Measurements from ENCODE around the gene CEP104.

The CEP104 gene

DNA sequence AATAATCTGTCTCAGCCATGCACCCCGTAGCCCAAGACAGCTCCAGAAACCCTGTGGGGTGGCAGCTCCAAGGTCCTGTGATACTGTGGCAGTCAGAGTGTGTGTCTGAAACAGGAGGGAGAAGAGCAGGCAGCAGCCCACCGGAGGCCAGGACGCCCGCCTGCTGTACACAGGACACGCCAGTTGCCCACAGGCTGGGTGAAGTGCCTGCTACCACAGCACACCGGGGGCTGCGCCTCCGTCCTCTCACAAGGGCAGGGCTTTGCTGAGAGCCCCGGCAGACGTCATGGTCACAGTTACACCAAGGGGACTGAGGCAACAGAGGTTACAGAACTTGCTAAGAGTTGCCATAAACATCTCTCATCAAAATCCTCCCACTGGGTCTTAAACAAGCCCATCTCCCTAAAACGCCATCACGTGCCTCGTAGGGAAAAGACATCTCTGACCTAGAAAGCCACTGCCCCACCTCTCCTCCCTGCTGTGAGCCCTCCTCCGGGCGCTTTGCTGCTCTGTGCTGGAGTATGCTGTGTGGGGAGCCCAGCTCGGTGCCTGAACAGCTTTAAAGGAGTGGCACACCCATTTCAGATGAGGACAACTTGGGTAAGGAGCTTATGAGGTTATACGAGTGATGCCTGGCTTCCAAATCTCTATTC, 37.7 kb upstream of the CEP104 start:
- H3K4me3 ChIP-seq (ENCODE audit: insufficient read depth, low read depth, low read length, poor library complexity, severe bottlenecking) = no peak overlapping the region
- H3K36me3 ChIP-seq (ENCODE audit: control insufficient read depth, insufficient read depth, low read length) = peaks cover 14% of the 10 kb centered on the region
- peaks cover 3% of the 10 kb centered on the region for H3K4me1 ChIP-seq (ENCODE audit: control insufficient read depth, insufficient read depth, low read length, poor library complexity, severe bottlenecking)
- no peak overlapping the region for H3K27ac ChIP-seq (ENCODE audit: insufficient read depth, low read length, poor library complexity, severe bottlenecking)
- no peaks in the 10 kb centered on the region for H3K9me3 ChIP-seq (ENCODE audit: control insufficient read depth, low read length)
- no peaks in the 10 kb centered on the region for H3K27me3 ChIP-seq (replicated peaks; ENCODE audit: control insufficient read depth, insufficient read depth, low read length, poor library complexity, severe bottlenecking)
- DNase-seq = no peak

DNA sequence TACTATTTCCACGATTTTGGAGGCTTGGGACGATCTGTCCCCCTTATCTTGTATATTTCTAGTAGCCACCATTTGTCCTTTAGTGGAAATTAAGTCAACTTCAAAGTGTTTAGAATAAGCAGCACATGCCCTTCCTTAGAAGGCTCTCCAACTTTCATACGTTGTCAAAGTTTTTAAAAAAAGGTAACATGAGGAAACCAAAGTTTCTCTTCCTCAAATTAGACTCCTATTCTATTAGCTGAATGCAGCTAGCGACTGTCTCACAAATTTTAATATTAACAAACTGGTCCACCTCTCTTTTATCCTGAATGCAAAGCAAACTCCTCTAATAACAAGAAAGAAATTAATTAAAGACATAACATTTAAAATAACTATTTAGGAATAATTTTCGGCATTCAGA, 36.2 kb upstream of the CEP104 start:
- Histone ChIP-seq H3K4me1 (ENCODE audit: control insufficient read depth, insufficient read depth, low read length, poor library complexity, severe bottlenecking) (no peaks in the 10 kb centered on the region), H3K36me3 (ENCODE audit: control insufficient read depth, insufficient read depth, low read length) (peaks cover 21% of the 10 kb centered on the region), H3K27ac (ENCODE audit: insufficient read depth, low read length, poor library complexity, severe bottlenecking) (no peak overlapping the region), H3K4me3 (ENCODE audit: insufficient read depth, low read depth, low read length, poor library complexity, severe bottlenecking) (no peak overlapping the region), H3K27me3 (replicated peaks; ENCODE audit: control insufficient read depth, insufficient read depth, low read length, poor library complexity, severe bottlenecking) (no peaks in the 10 kb centered on the region), H3K9me3 (ENCODE audit: control insufficient read depth, low read length) (no peaks in the 10 kb centered on the region)
- DNase-seq = no peak

DNA sequence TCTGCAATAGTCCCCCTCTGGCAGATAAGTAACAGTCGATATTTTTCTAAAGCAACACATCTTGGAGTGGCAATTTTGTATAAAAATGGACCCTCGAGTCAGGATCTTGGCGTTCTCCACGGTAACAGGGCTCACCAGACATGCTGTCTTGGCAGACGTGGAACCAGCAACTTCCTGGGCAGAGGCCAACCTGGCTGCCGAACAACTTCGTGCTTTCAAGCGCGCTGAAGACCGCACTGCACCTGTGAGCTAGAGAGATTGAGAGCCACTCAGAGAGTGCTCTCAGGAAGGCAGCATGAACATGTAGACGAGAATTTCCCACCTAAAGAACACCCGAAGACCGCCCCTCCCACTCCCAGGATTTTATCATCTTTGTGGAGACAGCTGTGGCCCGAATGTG, 35.7 kb upstream of the CEP104 start:
- Histone ChIP-seq H3K9me3 (ENCODE audit: control insufficient read depth, low read length) (no peaks in the 10 kb centered on the region), H3K4me3 (ENCODE audit: insufficient read depth, low read depth, low read length, poor library complexity, severe bottlenecking) (no peak overlapping the region), H3K36me3 (ENCODE audit: control insufficient read depth, insufficient read depth, low read length) (peaks cover 25% of the 10 kb centered on the region), H3K4me1 (ENCODE audit: control insufficient read depth, insufficient read depth, low read length, poor library complexity, severe bottlenecking) (no peaks in the 10 kb centered on the region), H3K27ac (ENCODE audit: insufficient read depth, low read length, poor library complexity, severe bottlenecking) (no peak overlapping the region), H3K27me3 (replicated peaks; ENCODE audit: control insufficient read depth, insufficient read depth, low read length, poor library complexity, severe bottlenecking) (no peaks in the 10 kb centered on the region)
- no peak for DNase-seq

DNA sequence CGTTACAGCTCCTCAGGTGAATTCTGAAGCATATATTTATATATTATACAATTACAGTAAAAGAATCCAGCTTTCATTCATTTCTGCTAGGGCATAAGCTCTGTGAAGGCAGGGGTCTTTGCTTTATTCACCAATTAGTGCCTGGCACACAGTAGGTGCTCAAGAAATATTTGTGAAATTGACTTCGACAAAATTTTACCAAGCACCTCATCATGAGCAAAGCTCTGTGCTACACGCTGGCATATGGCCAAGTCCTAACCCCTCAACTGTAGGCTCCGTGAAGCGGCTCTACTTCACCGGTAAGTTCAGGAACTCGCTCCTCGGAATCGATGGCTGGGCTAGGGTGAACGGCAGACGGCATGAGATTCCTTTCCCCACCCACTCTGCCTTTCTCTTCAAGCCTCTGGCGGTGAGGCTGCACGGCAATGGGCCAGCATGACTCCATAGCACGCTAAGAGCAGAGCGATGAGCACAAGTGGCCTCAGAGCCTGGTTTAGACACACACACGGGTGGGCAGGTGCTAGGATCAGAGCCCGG, 34.4 kb upstream of the CEP104 start:
- Histone ChIP-seq H3K9me3 (ENCODE audit: control insufficient read depth, low read length) (no peaks in the 10 kb centered on the region), H3K27ac (ENCODE audit: insufficient read depth, low read length, poor library complexity, severe bottlenecking) (no peak overlapping the region), H3K36me3 (ENCODE audit: control insufficient read depth, insufficient read depth, low read length) (peaks cover 34% of the 10 kb centered on the region), H3K4me1 (ENCODE audit: control insufficient read depth, insufficient read depth, low read length, poor library complexity, severe bottlenecking) (no peaks in the 10 kb centered on the region), H3K27me3 (replicated peaks; ENCODE audit: control insufficient read depth, insufficient read depth, low read length, poor library complexity, severe bottlenecking) (no peaks in the 10 kb centered on the region), H3K4me3 (ENCODE audit: insufficient read depth, low read depth, low read length, poor library complexity, severe bottlenecking) (no peak overlapping the region)
- DNase-seq = no peak

DNA sequence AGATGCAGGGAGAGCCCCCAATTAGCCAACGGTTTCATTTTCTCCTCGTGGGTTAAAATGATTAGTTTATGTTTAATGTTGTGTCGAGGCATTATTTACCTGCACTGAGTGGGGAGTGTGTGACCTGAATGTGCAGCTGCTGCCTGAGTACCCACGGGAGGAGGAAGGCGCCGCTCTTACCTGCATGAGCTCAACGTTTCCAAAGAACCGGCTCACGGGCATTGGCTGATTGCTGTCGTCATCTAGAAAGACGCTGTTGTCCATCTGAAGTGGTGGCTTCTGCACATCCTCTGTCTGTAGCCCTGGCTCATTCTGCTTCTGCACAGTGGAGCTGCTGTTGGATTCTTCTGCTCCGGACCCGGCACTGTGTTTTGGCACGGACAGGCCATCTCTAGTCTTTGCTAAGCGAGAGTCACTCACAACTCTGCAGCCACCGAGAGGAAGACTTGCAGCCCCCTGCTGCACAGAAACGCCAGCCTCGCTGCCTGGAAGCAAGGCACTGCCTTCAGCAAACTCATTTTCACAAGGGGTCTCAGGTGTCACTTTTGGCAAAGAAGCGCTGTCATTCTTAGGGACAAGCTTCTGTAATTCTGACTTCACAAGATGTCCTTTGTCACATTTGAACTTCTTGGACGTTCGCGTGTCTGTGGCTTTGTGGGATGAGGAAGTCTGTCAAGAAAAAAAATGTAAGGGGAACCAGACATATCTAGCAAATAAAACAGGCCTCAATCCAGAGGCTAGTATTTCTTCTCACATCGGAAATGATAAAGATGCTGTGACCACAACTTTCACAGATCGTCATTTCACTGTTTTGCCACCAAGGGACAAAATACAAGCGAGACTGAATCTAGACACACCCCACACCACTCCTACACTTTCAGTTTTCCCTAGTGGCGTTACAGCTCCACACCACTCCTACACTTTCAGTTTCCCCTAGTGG, 33.6 kb upstream of the CEP104 start:
- DNase-seq = no peak
- Histone ChIP-seq H3K9me3 (ENCODE audit: control insufficient read depth, low read length) (no peaks in the 10 kb centered on the region), H3K4me3 (ENCODE audit: insufficient read depth, low read depth, low read length, poor library complexity, severe bottlenecking) (no peak overlapping the region), H3K4me1 (ENCODE audit: control insufficient read depth, insufficient read depth, low read length, poor library complexity, severe bottlenecking) (no peaks in the 10 kb centered on the region), H3K27ac (ENCODE audit: insufficient read depth, low read length, poor library complexity, severe bottlenecking) (peak overlapping the region; percentile 12), H3K27me3 (replicated peaks; ENCODE audit: control insufficient read depth, insufficient read depth, low read length, poor library complexity, severe bottlenecking) (no peaks in the 10 kb centered on the region), H3K36me3 (ENCODE audit: control insufficient read depth, insufficient read depth, low read length) (peaks cover 40% of the 10 kb centered on the region)

DNA sequence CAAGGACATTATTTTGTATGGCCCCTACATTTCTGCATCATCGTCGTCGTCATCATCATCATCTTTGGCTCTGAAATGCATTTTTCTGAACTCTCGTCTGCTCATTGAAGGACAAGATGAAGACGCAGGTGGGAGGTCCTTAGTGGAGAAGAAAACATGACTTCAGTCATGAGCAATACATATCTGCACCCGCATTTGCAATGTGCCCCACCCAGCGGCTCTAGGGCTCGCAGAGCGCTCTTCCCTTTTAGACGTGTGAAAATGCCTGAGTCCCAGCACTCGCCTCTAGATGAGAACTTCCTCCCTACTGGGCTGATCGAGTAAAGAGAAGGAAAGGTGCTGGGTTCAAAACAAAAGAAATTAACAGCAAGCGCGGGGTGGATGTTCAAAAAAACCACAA, 32.9 kb upstream of the CEP104 start:
- H3K9me3 ChIP-seq (ENCODE audit: control insufficient read depth, low read length) = no peaks in the 10 kb centered on the region
- no peaks in the 10 kb centered on the region for H3K27me3 ChIP-seq (replicated peaks; ENCODE audit: control insufficient read depth, insufficient read depth, low read length, poor library complexity, severe bottlenecking)
- peak overlapping the region; percentile 6 for H3K27ac ChIP-seq (ENCODE audit: insufficient read depth, low read length, poor library complexity, severe bottlenecking)
- peaks cover 41% of the 10 kb centered on the region for H3K36me3 ChIP-seq (ENCODE audit: control insufficient read depth, insufficient read depth, low read length)
- no peak overlapping the region for H3K4me3 ChIP-seq (ENCODE audit: insufficient read depth, low read depth, low read length, poor library complexity, severe bottlenecking)
- no peak for DNase-seq
- no peaks in the 10 kb centered on the region for H3K4me1 ChIP-seq (ENCODE audit: control insufficient read depth, insufficient read depth, low read length, poor library complexity, severe bottlenecking)

DNA sequence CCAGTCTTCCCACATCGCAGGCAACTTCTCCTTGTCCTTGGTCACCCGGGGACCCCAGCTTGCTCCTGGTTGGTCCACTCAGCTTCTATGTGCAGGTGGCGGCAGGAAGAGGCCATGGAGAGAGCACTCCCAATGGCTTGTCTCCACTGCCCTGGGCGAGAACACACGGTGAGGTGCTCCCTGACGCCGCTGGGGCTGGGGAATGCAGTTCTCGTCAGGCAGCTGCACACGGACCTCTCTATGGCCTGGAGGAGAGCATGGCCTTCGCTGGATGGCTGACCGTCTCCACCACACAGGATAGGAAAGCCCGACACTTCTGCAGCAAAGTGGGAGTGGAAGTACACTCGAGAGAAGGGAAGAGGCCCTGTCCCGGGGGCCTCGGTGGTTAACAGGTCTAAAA, 31.3 kb upstream of the CEP104 start:
- H3K9me3 ChIP-seq (ENCODE audit: control insufficient read depth, low read length) = no peaks in the 10 kb centered on the region
- H3K27me3 ChIP-seq (replicated peaks; ENCODE audit: control insufficient read depth, insufficient read depth, low read length, poor library complexity, severe bottlenecking) = no peaks in the 10 kb centered on the region
- H3K27ac ChIP-seq (ENCODE audit: insufficient read depth, low read length, poor library complexity, severe bottlenecking) = no peak overlapping the region
- no peaks in the 10 kb centered on the region for H3K4me1 ChIP-seq (ENCODE audit: control insufficient read depth, insufficient read depth, low read length, poor library complexity, severe bottlenecking)
- no peak overlapping the region for H3K4me3 ChIP-seq (ENCODE audit: insufficient read depth, low read depth, low read length, poor library complexity, severe bottlenecking)
- DNase-seq = no peak
- peaks cover 46% of the 10 kb centered on the region for H3K36me3 ChIP-seq (ENCODE audit: control insufficient read depth, insufficient read depth, low read length)

DNA sequence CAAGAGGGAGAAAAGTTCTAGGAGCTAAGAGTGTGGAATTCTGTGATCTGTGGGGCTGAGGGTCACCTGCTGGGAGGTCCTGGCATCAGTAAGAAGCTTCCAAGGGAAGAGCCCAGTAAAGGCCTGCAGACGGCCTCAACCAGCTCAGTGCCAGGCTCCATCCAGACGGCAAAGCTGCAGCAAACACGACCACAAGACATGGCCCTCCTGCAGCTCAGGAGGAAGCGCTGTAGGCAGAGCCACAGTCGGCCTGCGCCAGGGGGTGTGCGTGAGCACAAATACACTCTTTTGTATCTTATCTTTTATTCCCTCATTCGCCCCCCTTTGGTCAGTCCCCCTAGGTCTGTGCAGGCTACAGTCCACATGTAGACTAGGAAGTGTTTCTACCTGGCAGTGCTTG, 29.7 kb upstream of the CEP104 start:
- no peak overlapping the region for H3K27ac ChIP-seq (ENCODE audit: insufficient read depth, low read length, poor library complexity, severe bottlenecking)
- no peak overlapping the region for H3K4me3 ChIP-seq (ENCODE audit: insufficient read depth, low read depth, low read length, poor library complexity, severe bottlenecking)
- H3K4me1 ChIP-seq (ENCODE audit: control insufficient read depth, insufficient read depth, low read length, poor library complexity, severe bottlenecking) = no peaks in the 10 kb centered on the region
- DNase-seq = no peak
- H3K9me3 ChIP-seq (ENCODE audit: control insufficient read depth, low read length) = no peaks in the 10 kb centered on the region
- H3K36me3 ChIP-seq (ENCODE audit: control insufficient read depth, insufficient read depth, low read length) = peaks cover 46% of the 10 kb centered on the region
- no peaks in the 10 kb centered on the region for H3K27me3 ChIP-seq (replicated peaks; ENCODE audit: control insufficient read depth, insufficient read depth, low read length, poor library complexity, severe bottlenecking)

DNA sequence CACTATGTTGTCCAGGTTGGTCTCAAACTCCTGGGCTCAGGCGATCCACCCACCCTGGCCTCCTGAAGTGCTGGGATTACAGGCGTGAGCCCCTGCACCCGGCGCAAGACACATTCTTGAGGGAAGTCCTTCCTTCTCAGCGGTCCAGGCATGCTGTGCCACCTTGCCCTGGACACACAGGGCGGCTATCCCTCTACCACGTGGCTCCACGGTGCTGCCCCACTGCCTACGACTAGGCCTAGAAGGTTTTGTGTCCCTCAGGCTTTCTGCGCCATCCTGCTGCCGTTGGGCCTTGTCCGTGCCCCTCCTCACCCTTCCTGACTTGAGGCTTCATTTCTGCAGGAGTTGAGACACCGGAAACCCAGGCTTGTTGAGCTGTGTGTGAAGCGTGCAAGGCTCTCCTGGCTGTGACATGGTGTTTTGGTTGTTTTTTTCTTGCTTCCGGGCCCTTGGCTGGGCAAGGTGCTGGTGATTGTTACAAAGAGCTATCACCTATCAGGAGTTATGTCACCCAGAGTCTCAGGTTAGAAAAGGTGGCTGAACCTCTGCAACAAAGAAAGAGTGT, 29.2 kb upstream of the CEP104 start:
- no peaks in the 10 kb centered on the region for H3K4me1 ChIP-seq (ENCODE audit: control insufficient read depth, insufficient read depth, low read length, poor library complexity, severe bottlenecking)
- no peak overlapping the region for H3K4me3 ChIP-seq (ENCODE audit: insufficient read depth, low read depth, low read length, poor library complexity, severe bottlenecking)
- no peaks in the 10 kb centered on the region for H3K27me3 ChIP-seq (replicated peaks; ENCODE audit: control insufficient read depth, insufficient read depth, low read length, poor library complexity, severe bottlenecking)
- H3K9me3 ChIP-seq (ENCODE audit: control insufficient read depth, low read length) = no peaks in the 10 kb centered on the region
- H3K27ac ChIP-seq (ENCODE audit: insufficient read depth, low read length, poor library complexity, severe bottlenecking) = no peak overlapping the region
- peaks cover 48% of the 10 kb centered on the region for H3K36me3 ChIP-seq (ENCODE audit: control insufficient read depth, insufficient read depth, low read length)
- DNase-seq = no peak

DNA sequence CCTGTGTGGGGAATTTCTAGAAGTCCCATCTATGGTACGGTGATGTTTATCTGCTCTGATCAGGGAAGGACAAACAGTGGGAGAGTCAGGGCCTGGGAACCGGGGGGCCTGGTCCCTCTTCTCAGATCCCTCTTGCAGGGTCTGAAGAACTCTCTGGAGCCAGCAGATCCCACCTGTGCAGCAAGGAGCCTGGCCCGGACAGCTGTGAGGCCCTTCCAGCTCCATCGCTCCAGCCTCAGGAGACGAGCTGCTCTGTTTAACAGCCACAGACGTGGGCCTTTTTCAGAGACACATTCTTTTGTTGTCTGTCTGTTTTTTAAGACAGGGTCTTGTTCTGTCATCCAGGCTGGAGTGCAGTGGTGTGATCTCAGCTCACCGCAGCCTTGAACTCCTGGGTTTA, 28.6 kb upstream of the CEP104 start:
- Histone ChIP-seq H3K9me3 (ENCODE audit: control insufficient read depth, low read length) (no peaks in the 10 kb centered on the region), H3K4me1 (ENCODE audit: control insufficient read depth, insufficient read depth, low read length, poor library complexity, severe bottlenecking) (no peaks in the 10 kb centered on the region), H3K4me3 (ENCODE audit: insufficient read depth, low read depth, low read length, poor library complexity, severe bottlenecking) (no peak overlapping the region), H3K27ac (ENCODE audit: insufficient read depth, low read length, poor library complexity, severe bottlenecking) (no peak overlapping the region), H3K36me3 (ENCODE audit: control insufficient read depth, insufficient read depth, low read length) (peaks cover 49% of the 10 kb centered on the region), H3K27me3 (replicated peaks; ENCODE audit: control insufficient read depth, insufficient read depth, low read length, poor library complexity, severe bottlenecking) (no peaks in the 10 kb centered on the region)
- no peak for DNase-seq
